Activated CD4-positive, alpha-beta memory T cell treated with anti-CD3 and anti-CD28 coated beads, Interleukin-2, amount 10 ng/mL, durations not matched to agents 7 days and 5 days (primary cell): ENCODE results near the gene ZNF580. TPM values are rescaled to one million over a fixed set of nuclear protein-coding genes. Genes with fewer than 3 reads are reported as not detected.

Experiments
- CTCF ChIA-PET: fragments of 350-600 bp; sonication (Branson Sonifier 250); formaldehyde crosslinking; loops from one replicate; lab custom pipeline; 2021; ENCODE audit warnings: antibody characterized with exemption, inconsistent platforms; lab: Charles Lee
- POLR2A ChIA-PET: fragments of 350-600 bp; sonication (Branson Sonifier 250); formaldehyde crosslinking; loops from one replicate; lab custom pipeline; 2021; ENCODE audit warnings: antibody characterized with exemption; lab: Charles Lee
- DNase-seq: peaks from one replicate; pipeline ENCODE4 v3.0.0-alpha.2; 2020
- H3K27ac Mint-ChIP-seq: one replicate; pipeline ENCODE4 v1.8.0; 2021; ENCODE audit warnings: mild to moderate bottlenecking, mixed read lengths
- H3K27me3 Mint-ChIP-seq: one replicate; pipeline ENCODE4 v1.8.0; 2021; ENCODE audit warnings: mixed read lengths
- H3K36me3 Mint-ChIP-seq: one replicate; pipeline ENCODE4 v1.8.0; 2021; ENCODE audit warnings: low read depth, mixed read lengths
- H3K4me1 Mint-ChIP-seq: one replicate; pipeline ENCODE4 v1.8.0; 2021; ENCODE audit warnings: mixed read lengths
- H3K4me3 Mint-ChIP-seq: one replicate; pipeline ENCODE4 v1.8.0; 2021; ENCODE audit warnings: mild to moderate bottlenecking, mixed read lengths
- H3K9me3 Mint-ChIP-seq: one replicate; pipeline ENCODE4 v1.8.0; 2021; ENCODE audit warnings: mixed read lengths
- total RNA-seq, 2 experiments: library from RNA; stranded (reverse); gene quantifications; one replicate each; pipeline ENCODE4 v1.2.3, GENCODE V29; 2021

Gene ZNF580
- total RNA-seq, 2 experiments from 2014 or later = 35.7 to 39.7 TPM

- DNase-seq = no peak
- CTCF ChIA-PET = interaction anchor here (1.1 to 2.2 kb wide), 3 partner anchors 12 to 153 kb away, joined by 3 to 9 read pairs (median 5); partner anchors contain the start of gene ZNF865
- Mint-ChIP-seq H3K27me3 (no peaks in the 10 kb centered on the region), H3K9me3 (no peaks in the 10 kb centered on the region), H3K36me3 (peaks cover 33% of the 10 kb centered on the region), H3K27ac (no peak overlapping the region), H3K4me1 (peaks cover 31% of the 10 kb centered on the region), H3K4me3 (no peak overlapping the region)
- POLR2A ChIA-PET = interaction anchor here (1.2 to 1.3 kb wide), 2 partner anchors 9 to 15 kb away, joined by 3 read pairs; partner anchors contain the start of gene ZNF865
Measured at GRCh38 chr19:55620410-55621204, 20.2 kb upstream of the ZNF580 start.

GRCh38 chr19:55621205-55621672, 19.6 kb upstream of the ZNF580 start:
- ChIA-PET CTCF (interaction anchor here (1.8 to 2.2 kb wide), 2 partner anchors 12 to 15 kb away, joined by 5 to 9 read pairs; partner anchors contain the start of gene ZNF865), POLR2A (interaction anchor here (1.3 to 1.8 kb wide), 2 partner anchors 16 to 22 kb away, joined by 3 to 5 read pairs; partner anchors contain the start of genes FIZ1 and ZNF865)
- H3K9me3 Mint-ChIP-seq = no peaks in the 10 kb centered on the region
- H3K4me1 Mint-ChIP-seq = peaks cover 35% of the 10 kb centered on the region
- no peak overlapping the region for H3K27ac Mint-ChIP-seq
- H3K27me3 Mint-ChIP-seq = no peaks in the 10 kb centered on the region
- no peak for DNase-seq
- H3K36me3 Mint-ChIP-seq = peaks cover 33% of the 10 kb centered on the region
- no peak overlapping the region for H3K4me3 Mint-ChIP-seq

DNA sequence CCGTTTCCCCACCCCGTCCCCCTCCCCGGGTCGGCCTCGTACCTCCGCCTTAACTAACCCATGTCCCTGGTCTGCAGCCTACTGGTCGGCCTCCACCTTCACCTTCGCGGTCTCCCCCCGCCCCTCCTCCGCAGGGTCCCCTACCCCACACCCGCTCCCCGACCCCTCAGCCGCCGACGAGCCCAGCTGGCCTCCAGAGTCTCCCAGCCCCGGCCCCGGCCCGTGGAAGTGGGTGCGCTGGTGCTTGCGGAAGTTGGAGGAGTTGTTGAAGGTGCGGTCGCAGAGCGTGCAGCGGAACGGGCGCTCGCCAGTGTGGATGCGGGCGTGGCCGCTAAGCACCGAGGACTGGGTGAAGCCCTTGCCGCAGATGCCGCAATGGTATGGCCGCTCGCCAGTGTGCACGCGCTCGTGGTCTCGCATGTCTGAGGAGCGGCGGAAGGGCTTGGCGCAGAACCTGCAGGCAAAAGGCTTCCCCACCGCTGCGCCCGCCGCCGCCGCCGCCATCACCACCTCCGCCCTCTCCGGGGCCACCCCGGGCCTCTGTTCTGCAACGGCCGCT, 19.1 kb upstream of the ZNF580 start:
- CTCF ChIA-PET = interaction anchor here (1.8 kb wide), 1 partner anchor 11 kb away, joined by 5 read pairs; no protein-coding TSS in a partner anchor
- Mint-ChIP-seq H3K27ac (no peak overlapping the region), H3K36me3 (peaks cover 29% of the 10 kb centered on the region), H3K4me3 (no peak overlapping the region), H3K4me1 (peaks cover 40% of the 10 kb centered on the region), H3K9me3 (no peaks in the 10 kb centered on the region), H3K27me3 (peaks cover under 1% of the 10 kb centered on the region)
- POLR2A ChIA-PET = interaction anchor here (1.3 to 1.8 kb wide), 2 partner anchors 16 to 22 kb away, joined by 3 to 5 read pairs; partner anchors contain the start of genes FIZ1 and ZNF865
- no peak for DNase-seq

- H3K4me3 Mint-ChIP-seq = no peak overlapping the region
- no peaks in the 10 kb centered on the region for H3K9me3 Mint-ChIP-seq
- CTCF ChIA-PET = interaction anchor here (1.4 to 5.6 kb wide), 3 partner anchors 10 to 118 kb away, joined by 5 to 56 read pairs (median 5); partner anchors contain the start of gene ZNF865
- DNase-seq = no peak
- no peak overlapping the region for H3K27ac Mint-ChIP-seq
- POLR2A ChIA-PET = interaction anchor here (1.8 to 5.7 kb wide), 2 partner anchors 17 to 23 kb away, joined by 5 to 53 read pairs; partner anchors contain the start of genes FIZ1 and ZNF865
- H3K4me1 Mint-ChIP-seq = peaks cover 47% of the 10 kb centered on the region
- H3K36me3 Mint-ChIP-seq = peaks cover 25% of the 10 kb centered on the region
- H3K27me3 Mint-ChIP-seq = peaks cover 3% of the 10 kb centered on the region
Measured at GRCh38 chr19:55622242-55622969, 18.4 kb upstream of the ZNF580 start.

DNA sequence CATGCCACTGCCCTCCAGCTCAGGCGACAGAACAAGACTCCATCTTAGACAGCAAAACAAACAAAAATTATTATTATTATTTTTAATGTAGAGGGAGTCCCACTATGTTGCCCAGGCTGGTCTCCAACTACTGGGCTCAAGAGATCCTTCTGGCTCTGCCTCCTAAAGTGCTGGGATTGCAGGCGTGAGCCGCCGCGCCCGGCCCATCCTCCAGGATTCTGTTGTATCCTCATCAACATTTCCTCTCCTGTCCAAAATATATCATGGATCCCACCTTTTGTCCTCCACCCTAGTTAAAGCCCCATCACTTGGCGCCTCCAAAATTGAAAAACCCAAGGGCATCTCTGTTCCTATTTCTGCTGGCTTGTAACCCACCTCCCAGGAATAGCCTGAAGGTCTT, 17.7 kb upstream of the ZNF580 start:
- peaks cover 52% of the 10 kb centered on the region for H3K4me1 Mint-ChIP-seq
- H3K27ac Mint-ChIP-seq = no peak overlapping the region
- no peak for DNase-seq
- CTCF ChIA-PET = interaction anchor here (1.4 to 5.6 kb wide), 4 partner anchors 11 to 119 kb away, joined by 5 to 56 read pairs (median 19); partner anchors contain the start of gene ZNF865
- no peaks in the 10 kb centered on the region for H3K9me3 Mint-ChIP-seq
- H3K36me3 Mint-ChIP-seq = peaks cover 21% of the 10 kb centered on the region
- H3K27me3 Mint-ChIP-seq = peaks cover 6% of the 10 kb centered on the region
- no peak overlapping the region for H3K4me3 Mint-ChIP-seq
- POLR2A ChIA-PET = interaction anchor here (1.8 to 5.7 kb wide), 3 partner anchors 18 to 24 kb away, joined by 5 to 53 read pairs (median 49); partner anchors contain the start of genes FIZ1, ZNF524 and ZNF865

GRCh38 chr19:55623561-55623960, 17.2 kb upstream of the ZNF580 start:
- no peak overlapping the region for H3K4me3 Mint-ChIP-seq
- DNase-seq = no peak
- no peaks in the 10 kb centered on the region for H3K9me3 Mint-ChIP-seq
- no peak overlapping the region for H3K27ac Mint-ChIP-seq
- ChIA-PET CTCF (interaction anchor here (1.4 to 5.6 kb wide), 5 partner anchors 10 to 119 kb away, joined by 5 to 56 read pairs (median 8); partner anchors contain the start of genes U2AF2 and ZNF865), POLR2A (interaction anchor here (1.7 to 5.7 kb wide), 5 partner anchors 10 to 216 kb away, joined by 9 to 53 read pairs (median 16); partner anchors contain the start of genes FIZ1, U2AF2, UBE2S and ZNF524)
- H3K27me3 Mint-ChIP-seq = peaks cover 7% of the 10 kb centered on the region
- peaks cover 19% of the 10 kb centered on the region for H3K36me3 Mint-ChIP-seq
- H3K4me1 Mint-ChIP-seq = peaks cover 52% of the 10 kb centered on the region

DNA sequence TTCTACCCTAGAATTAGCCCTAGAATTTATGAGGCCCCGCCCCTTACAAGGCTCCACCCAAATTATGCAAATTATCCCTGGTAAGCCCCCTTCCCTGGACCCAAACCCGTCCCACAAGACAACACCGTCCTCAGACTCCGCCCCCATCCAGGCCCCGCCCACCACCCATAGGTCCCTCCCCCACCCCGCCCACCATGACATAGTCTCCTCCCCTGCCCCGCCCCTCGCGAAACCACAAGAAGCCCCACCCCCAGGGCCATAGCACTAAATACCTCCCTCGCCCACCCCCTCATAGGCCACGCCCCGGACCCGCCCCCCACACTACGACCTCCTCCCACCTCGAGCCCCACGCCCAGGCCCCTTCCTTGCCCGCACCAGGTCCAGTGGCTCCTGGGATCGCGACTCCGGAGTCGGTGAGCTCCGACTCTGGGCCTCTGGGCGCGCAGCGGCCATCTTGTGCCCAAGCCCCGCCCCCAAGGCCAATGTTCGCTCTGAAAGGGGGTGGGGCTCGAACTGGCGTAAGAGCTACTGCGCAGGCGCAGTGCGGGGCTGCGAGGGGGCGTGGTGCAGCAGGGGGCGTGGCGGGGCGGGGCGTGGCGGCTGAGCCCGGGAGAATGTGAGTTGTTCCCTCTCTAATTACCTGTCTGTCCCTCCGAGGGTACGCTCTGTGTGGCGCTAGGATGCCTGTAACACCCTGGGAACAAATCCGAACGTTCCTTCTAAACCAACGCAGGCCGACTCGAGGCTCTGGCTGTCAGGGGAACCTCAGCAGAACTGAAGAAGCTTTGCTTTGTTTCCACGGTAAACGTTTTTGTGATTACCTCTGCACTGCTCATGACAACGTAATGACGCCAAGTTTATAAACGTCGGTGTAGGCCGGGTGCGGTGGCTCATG, 16.4 kb upstream of the ZNF580 start, which contains the start of gene ZNF784:
Gene ZNF784 (minus strand): TSS at position 458 of the 895 bp plus-strand sequence. CDS start 5 bp downstream, at position 453.
- CTCF ChIA-PET = interaction anchor here (0.9 to 5.6 kb wide), 8 partner anchors 9 to 120 kb away, joined by 3 to 56 read pairs (median 13); partner anchors contain the start of genes FIZ1, U2AF2, ZNF524 and ZNF865

GRCh38 chr19:55625004-55625326, 15.8 kb upstream of the ZNF580 start:
- H3K36me3 Mint-ChIP-seq = peaks cover 12% of the 10 kb centered on the region
- no peaks in the 10 kb centered on the region for H3K9me3 Mint-ChIP-seq
- peak overlapping the region; percentile 78 for H3K4me3 Mint-ChIP-seq
- H3K27ac Mint-ChIP-seq = peak overlapping the region; percentile 93
- ChIA-PET POLR2A (interaction anchor here (0.7 to 5.7 kb wide), 12 partner anchors 9 to 366 kb away, joined by 3 to 53 read pairs (median 8); partner anchors contain the start of genes FIZ1, KMT5C, PPP6R1 and U2AF2), CTCF (interaction anchor here (0.9 to 5.6 kb wide), 10 partner anchors 9 to 332 kb away, joined by 3 to 56 read pairs (median 12); partner anchors contain the start of genes FIZ1, U2AF2, ZNF524 and ZNF865)
- peaks cover 7% of the 10 kb centered on the region for H3K27me3 Mint-ChIP-seq
- H3K4me1 Mint-ChIP-seq = peaks cover 48% of the 10 kb centered on the region
- DNase-seq = no peak

More for the DNA sequence above, 16.4 kb upstream of the ZNF580 start, which contains the start of gene ZNF784:
- peaks cover 50% of the 10 kb centered on the region for H3K4me1 Mint-ChIP-seq
- POLR2A ChIA-PET = interaction anchor here (0.7 to 5.7 kb wide), 13 partner anchors 10 to 365 kb away, joined by 3 to 53 read pairs (median 6); partner anchors contain the start of genes CCDC106, FIZ1, KMT5C and PPP6R1
- H3K4me3 Mint-ChIP-seq = peak within 1 kb of the TSS; percentile 78
- DNase-seq = peak; percentile 94
- H3K36me3 Mint-ChIP-seq = peaks cover 17% of the 10 kb centered on the region
- H3K27me3 Mint-ChIP-seq = peaks cover 7% of the 10 kb centered on the region
- H3K27ac Mint-ChIP-seq = peak within 1 kb of the TSS; percentile 93
- H3K9me3 Mint-ChIP-seq = no peaks in the 10 kb centered on the region

GRCh38 chr19:55626350-55626749, 14.5 kb upstream of the ZNF580 start:
- H3K27ac Mint-ChIP-seq = peak overlapping the region; percentile 86
- peak; percentile 78 for DNase-seq
- peak overlapping the region; percentile 60 for H3K4me3 Mint-ChIP-seq
- CTCF ChIA-PET = interaction anchor here (0.5 to 5.6 kb wide), 14 partner anchors 7 to 485 kb away, joined by 3 to 56 read pairs (median 8); partner anchors contain the start of genes FIZ1, ZNF524 and ZNF865
- H3K27me3 Mint-ChIP-seq = peaks cover 7% of the 10 kb centered on the region
- H3K9me3 Mint-ChIP-seq = no peaks in the 10 kb centered on the region
- H3K4me1 Mint-ChIP-seq = peaks cover 41% of the 10 kb centered on the region
- peaks cover 3% of the 10 kb centered on the region for H3K36me3 Mint-ChIP-seq
- POLR2A ChIA-PET = interaction anchor here (1.0 to 5.7 kb wide), 11 partner anchors 8 to 372 kb away, joined by 3 to 53 read pairs (median 8); partner anchors contain the start of genes FIZ1, PPP6R1, U2AF2 and UBE2S

GRCh38 chr19:55632463-55632834, 8.4 kb upstream of the ZNF580 start:
- ChIA-PET CTCF (interaction anchor here (0.8 to 3.4 kb wide), 28 partner anchors 8 to 701 kb away, joined by 3 to 30 read pairs (median 8); partner anchors contain the start of genes CCDC106, FIZ1, ISOC2 and U2AF2), POLR2A (interaction anchor here (1.0 to 4.0 kb wide), 11 partner anchors 10 to 701 kb away, joined by 3 to 14 read pairs (median 4); partner anchors contain the start of genes FIZ1, ZNF524 and ZNF865)
- peaks cover 53% of the 10 kb centered on the region for H3K4me1 Mint-ChIP-seq
- peak; percentile 88 for DNase-seq
- H3K27ac Mint-ChIP-seq = peak overlapping the region; percentile 34
- H3K9me3 Mint-ChIP-seq = no peaks in the 10 kb centered on the region
- H3K4me3 Mint-ChIP-seq = peak overlapping the region; percentile 6
- peaks cover 7% of the 10 kb centered on the region for H3K27me3 Mint-ChIP-seq
- peaks cover 21% of the 10 kb centered on the region for H3K36me3 Mint-ChIP-seq
